HepG2 (cell line): Measurements from ENCODE around the gene EPN2. TPM values are rescaled to one million over a fixed set of nuclear protein-coding genes. Genes with fewer than 3 reads are reported as not detected.
A peak's percentile ranks its signal among the peaks of the same experiment; 100 is the strongest.

ENCODE experiments used
- NCOR1 ChIP-seq: fragments of 200-600 bp; sonication (generic); IDR thresholded peaks from 2 replicates; pipeline ENCODE4 v1.7.0; 2017; ENCODE audit warnings: antibody characterized with exemption, low read length, borderline replicate concordance
- PCBP1 ChIP-seq: fragments of 200-400 bp; formaldehyde crosslinking; IDR thresholded peaks from 2 replicates; pipeline ENCODE4 v1.6.1; 2017; ENCODE audit warnings: mild to moderate bottlenecking, low read depth, low read length, borderline replicate concordance
- TCF7L2 ChIP-seq: IDR thresholded peaks from 2 replicates; pipeline ENCODE4 v1.6.1; 2011; ENCODE audit warnings: mild to moderate bottlenecking, low read depth, low read length, moderate library complexity
- ZNF331 ChIP-seq: sonication (generic); formaldehyde crosslinking; IDR thresholded peaks from 2 replicates; pipeline ENCODE4 v1.4.0; 2020; ENCODE audit warnings: missing genetic modification reagents
- ZNF747 ChIP-seq: sonication (generic); formaldehyde crosslinking; IDR thresholded peaks from 2 replicates; pipeline ENCODE4 v1.8.1; 2023; ENCODE audit warnings: missing genetic modification reagents, mild to moderate bottlenecking, borderline replicate concordance
- polyA plus RNA-seq, 8 experiments: library from polyadenylated mRNA; depleted of rRNA in 3 of 8; stranded (reverse) in 7 of 8; unstranded in 1 of 8; fragments of >200 nt; fragmentation: Illumina TruSeq in 4 of 8; extraction: Trizol in 4 of 8; gene quantifications; 2 replicates each; pipeline versions ENCODE4 v1.2.1 to v1.2.3, GENCODE V29; 2011 to 2016; ENCODE audit warnings: low read depth in 4 of 8, missing spikeins in 1 of 8, mixed read lengths in 1 of 8; ENCODE audit not compliant: insufficient read depth in 1 of 8
- total RNA-seq, 5 experiments: library from RNA; depleted of rRNA; stranded (reverse); fragments of >200 nt; fragmentation: Illumina TruSeq; extraction: Trizol; gene quantifications; 2 replicates each; pipeline ENCODE4 v1.2.3, GENCODE V29; 2016; ENCODE audit warnings: low read depth in 1 of 5
- TF ChIP-seq, protein P1 (sequence below): sonication (generic); formaldehyde crosslinking; conservative IDR thresholded peaks from 2 replicates; pipeline ENCODE4 v1.8.0; 2022; ENCODE audit warnings: mild to moderate bottlenecking, moderate library complexity, missing genetic modification reagents
- TF ChIP-seq, protein P2 (sequence below): sonication (generic); formaldehyde crosslinking; IDR thresholded peaks from 2 replicates; pipeline ENCODE4 v1.5.1; 2020; ENCODE audit warnings: mild to moderate bottlenecking, missing genetic modification reagents
- TF ChIP-seq, protein P3 (sequence below): sonication (generic); formaldehyde crosslinking; IDR thresholded peaks from 2 replicates; pipeline ENCODE4 v1.5.0; 2020; ENCODE audit warnings: mild to moderate bottlenecking, missing genetic modification reagents, borderline replicate concordance
- TF ChIP-seq, protein P4 (sequence below): sonication (generic); formaldehyde crosslinking; IDR thresholded peaks from 2 replicates; pipeline ENCODE4 v1.4.0; 2020; ENCODE audit warnings: missing genetic modification reagents

The EPN2 gene
- total and polyA plus RNA-seq, 2 of the 13 experiments (the other 11 are each of a cell fraction or from before 2014, with no cell fraction given): 7.8 to 19.2 TPM

DNA sequence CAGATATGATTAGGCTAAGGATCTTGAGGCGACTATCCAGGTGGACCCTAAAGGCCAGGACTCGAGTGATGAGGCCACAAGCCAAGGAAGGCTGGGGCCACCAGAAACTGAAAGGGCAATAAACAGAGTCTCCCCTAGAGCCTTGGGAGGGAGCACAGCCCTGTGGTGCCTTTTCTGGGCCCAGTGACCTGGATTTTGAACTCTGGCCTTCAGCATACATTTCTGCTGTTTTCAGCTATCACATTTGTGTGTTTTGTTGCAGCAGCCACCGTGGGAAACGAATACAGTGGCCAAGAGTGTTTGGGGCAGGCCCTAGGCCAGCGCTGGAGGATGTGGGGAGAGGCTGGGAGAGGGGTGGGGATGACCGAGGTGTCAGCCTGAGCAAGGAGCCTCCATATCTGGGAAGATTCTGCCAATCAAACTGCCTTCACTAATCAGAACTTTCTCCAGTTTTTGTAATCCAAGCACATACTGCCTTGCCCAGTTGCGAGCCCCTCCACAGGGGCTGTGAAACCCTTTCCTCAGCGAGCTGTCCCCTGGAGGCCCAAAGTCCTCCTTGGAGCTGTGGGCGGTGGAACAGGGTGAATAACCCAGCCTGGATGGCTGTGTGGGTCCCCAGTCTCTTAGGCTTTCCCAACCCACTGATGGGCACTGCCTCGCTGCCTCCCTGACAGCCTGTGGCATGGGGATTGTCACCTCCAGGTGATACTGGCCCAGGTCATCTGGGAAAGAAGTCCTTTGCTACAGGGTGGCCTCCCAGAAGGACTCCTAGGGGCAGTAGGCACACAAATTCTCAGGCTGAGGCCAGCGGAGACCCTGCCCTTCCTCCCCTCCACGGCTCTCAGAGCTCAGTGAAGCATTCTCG lies 108.6 kb downstream of the EPN2 start (continued):
- no peak; the same call in 1 of the 2 replicates for TF ChIP-seq NCOR1
- no peak for TF ChIP-seq ZNF331 (CRISPR knock-in tag)
- no peak for TF ChIP-seq PCBP1
- no peak for TF ChIP-seq ZNF747
- TF ChIP-seq, protein P1, sequence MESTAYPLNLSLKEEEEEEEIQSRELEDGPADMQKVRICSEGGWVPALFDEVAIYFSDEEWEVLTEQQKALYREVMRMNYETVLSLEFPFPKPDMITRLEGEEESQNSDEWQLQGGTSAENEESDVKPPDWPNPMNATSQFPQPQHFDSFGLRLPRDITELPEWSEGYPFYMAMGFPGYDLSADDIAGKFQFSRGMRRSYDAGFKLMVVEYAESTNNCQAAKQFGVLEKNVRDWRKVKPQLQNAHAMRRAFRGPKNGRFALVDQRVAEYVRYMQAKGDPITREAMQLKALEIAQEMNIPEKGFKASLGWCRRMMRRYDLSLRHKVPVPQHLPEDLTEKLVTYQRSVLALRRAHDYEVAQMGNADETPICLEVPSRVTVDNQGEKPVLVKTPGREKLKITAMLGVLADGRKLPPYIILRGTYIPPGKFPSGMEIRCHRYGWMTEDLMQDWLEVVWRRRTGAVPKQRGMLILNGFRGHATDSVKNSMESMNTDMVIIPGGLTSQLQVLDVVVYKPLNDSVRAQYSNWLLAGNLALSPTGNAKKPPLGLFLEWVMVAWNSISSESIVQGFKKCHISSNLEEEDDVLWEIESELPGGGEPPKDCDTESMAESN (CRISPR knock-in tag): 0 out of 2 replicates have a peak, but pooled peaks have one; percentile 27
- TF ChIP-seq, protein P2, sequence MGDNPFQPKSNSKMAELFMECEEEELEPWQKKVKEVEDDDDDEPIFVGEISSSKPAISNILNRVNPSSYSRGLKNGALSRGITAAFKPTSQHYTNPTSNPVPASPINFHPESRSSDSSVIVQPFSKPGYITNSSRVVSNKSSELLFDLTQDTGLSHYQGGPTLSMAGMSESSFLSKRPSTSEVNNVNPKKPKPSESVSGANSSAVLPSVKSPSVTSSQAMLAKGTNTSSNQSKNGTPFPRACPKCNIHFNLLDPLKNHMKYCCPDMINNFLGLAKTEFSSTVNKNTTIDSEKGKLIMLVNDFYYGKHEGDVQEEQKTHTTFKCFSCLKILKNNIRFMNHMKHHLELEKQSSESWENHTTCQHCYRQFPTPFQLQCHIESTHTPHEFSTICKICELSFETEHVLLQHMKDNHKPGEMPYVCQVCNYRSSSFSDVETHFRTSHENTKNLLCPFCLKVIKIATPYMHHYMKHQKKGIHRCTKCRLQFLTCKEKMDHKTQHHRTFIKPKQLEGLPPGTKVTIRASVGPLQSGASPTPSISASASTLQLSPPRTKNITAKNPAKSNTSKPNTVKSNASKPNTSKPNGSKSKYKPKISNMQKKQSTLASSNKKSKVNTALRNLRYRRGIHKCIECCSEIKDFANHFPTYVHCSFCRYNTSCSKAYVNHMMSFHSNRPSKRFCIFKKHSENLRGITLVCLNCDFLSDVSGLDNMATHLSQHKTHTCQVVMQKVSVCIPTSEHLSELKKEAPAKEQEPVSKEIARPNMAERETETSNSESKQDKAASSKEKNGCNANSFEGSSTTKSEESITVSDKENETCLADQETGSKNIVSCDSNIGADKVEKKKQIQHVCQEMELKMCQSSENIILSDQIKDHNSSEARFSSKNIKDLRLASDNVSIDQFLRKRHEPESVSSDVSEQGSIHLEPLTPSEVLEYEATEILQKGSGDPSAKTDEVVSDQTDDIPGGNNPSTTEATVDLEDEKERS: peak; percentile 76; the same call in 1 of the 2 replicates
- no peak for TF ChIP-seq TCF7L2
- TF ChIP-seq, protein P3, sequence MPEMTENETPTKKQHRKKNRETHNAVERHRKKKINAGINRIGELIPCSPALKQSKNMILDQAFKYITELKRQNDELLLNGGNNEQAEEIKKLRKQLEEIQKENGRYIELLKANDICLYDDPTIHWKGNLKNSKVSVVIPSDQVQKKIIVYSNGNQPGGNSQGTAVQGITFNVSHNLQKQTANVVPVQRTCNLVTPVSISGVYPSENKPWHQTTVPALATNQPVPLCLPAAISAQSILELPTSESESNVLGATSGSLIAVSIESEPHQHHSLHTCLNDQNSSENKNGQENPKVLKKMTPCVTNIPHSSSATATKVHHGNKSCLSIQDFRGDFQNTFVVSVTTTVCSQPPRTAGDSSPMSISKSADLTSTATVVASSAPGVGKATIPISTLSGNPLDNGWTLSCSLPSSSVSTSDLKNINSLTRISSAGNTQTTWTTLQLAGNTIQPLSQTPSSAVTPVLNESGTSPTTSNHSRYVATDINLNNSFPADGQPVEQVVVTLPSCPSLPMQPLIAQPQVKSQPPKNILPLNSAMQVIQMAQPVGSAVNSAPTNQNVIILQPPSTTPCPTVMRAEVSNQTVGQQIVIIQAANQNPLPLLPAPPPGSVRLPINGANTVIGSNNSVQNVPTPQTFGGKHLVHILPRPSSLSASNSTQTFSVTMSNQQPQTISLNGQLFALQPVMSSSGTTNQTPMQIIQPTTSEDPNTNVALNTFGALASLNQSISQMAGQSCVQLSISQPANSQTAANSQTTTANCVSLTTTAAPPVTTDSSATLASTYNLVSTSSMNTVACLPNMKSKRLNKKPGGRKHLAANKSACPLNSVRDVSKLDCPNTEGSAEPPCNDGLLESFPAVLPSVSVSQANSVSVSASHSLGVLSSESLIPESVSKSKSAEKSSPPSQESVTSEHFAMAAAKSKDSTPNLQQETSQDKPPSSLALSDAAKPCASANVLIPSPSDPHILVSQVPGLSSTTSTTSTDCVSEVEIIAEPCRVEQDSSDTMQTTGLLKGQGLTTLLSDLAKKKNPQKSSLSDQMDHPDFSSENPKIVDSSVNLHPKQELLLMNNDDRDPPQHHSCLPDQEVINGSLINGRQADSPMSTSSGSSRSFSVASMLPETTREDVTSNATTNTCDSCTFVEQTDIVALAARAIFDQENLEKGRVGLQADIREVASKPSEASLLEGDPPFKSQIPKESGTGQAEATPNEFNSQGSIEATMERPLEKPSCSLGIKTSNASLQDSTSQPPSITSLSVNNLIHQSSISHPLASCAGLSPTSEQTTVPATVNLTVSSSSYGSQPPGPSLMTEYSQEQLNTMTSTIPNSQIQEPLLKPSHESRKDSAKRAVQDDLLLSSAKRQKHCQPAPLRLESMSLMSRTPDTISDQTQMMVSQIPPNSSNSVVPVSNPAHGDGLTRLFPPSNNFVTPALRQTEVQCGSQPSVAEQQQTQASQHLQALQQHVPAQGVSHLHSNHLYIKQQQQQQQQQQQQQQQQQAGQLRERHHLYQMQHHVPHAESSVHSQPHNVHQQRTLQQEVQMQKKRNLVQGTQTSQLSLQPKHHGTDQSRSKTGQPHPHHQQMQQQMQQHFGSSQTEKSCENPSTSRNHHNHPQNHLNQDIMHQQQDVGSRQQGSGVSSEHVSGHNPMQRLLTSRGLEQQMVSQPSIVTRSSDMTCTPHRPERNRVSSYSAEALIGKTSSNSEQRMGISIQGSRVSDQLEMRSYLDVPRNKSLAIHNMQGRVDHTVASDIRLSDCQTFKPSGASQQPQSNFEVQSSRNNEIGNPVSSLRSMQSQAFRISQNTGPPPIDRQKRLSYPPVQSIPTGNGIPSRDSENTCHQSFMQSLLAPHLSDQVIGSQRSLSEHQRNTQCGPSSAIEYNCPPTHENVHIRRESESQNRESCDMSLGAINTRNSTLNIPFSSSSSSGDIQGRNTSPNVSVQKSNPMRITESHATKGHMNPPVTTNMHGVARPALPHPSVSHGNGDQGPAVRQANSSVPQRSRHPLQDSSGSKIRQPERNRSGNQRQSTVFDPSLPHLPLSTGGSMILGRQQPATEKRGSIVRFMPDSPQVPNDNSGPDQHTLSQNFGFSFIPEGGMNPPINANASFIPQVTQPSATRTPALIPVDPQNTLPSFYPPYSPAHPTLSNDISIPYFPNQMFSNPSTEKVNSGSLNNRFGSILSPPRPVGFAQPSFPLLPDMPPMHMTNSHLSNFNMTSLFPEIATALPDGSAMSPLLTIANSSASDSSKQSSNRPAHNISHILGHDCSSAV: no peak
- TF ChIP-seq, protein P4, sequence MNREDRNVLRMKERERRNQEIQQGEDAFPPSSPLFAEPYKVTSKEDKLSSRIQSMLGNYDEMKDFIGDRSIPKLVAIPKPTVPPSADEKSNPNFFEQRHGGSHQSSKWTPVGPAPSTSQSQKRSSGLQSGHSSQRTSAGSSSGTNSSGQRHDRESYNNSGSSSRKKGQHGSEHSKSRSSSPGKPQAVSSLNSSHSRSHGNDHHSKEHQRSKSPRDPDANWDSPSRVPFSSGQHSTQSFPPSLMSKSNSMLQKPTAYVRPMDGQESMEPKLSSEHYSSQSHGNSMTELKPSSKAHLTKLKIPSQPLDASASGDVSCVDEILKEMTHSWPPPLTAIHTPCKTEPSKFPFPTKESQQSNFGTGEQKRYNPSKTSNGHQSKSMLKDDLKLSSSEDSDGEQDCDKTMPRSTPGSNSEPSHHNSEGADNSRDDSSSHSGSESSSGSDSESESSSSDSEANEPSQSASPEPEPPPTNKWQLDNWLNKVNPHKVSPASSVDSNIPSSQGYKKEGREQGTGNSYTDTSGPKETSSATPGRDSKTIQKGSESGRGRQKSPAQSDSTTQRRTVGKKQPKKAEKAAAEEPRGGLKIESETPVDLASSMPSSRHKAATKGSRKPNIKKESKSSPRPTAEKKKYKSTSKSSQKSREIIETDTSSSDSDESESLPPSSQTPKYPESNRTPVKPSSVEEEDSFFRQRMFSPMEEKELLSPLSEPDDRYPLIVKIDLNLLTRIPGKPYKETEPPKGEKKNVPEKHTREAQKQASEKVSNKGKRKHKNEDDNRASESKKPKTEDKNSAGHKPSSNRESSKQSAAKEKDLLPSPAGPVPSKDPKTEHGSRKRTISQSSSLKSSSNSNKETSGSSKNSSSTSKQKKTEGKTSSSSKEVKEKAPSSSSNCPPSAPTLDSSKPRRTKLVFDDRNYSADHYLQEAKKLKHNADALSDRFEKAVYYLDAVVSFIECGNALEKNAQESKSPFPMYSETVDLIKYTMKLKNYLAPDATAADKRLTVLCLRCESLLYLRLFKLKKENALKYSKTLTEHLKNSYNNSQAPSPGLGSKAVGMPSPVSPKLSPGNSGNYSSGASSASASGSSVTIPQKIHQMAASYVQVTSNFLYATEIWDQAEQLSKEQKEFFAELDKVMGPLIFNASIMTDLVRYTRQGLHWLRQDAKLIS (CRISPR knock-in tag): no peak
